ENCODE results near the gene YJU2. TPM values are rescaled to one million over a fixed set of nuclear protein-coding genes. Genes with fewer than 3 reads are reported as not detected.

Gene YJU2
- total and polyA plus RNA-seq, 2 of the 13 experiments (the other 11 are each of a cell fraction or from before 2014, with no cell fraction given), result 9.3 to 17.9 TPM

GRCh38 chr19:4291184-4291732 lies 44.4 kb downstream of the YJU2 start:
- H3K4me1 ChIP-seq (ENCODE audit: insufficient read depth, low read length), result peaks cover 7% of the 10 kb centered on the region; the same call in 1 of the 2 replicates
- H3K27ac ChIP-seq (ENCODE audit: extremely low read length, insufficient read depth, low read length), result no peak overlapping the region
- POLR2A ChIA-PET, result no interaction called here
- TF ChIP-seq ATM (IDR thresholded peaks at IDR 0.05; ENCODE audit: borderline replicate concordance) (no peak), ZNF766 (CRISPR knock-in tag; IDR thresholded peaks at IDR 0.05; ENCODE audit: borderline replicate concordance) (no peak), MNT (IDR thresholded peaks at IDR 0.05) (no peak), CBX5 (CRISPR knock-in tag; IDR thresholded peaks at IDR 0.05; ENCODE audit: borderline replicate concordance) (no peak), ZNF605 (CRISPR knock-in tag; IDR thresholded peaks at IDR 0.05) (no peak), ZC3H13 (CRISPR knock-in tag; IDR thresholded peaks at IDR 0.05) (no peak), ZNF775 (CRISPR knock-in tag; IDR thresholded peaks at IDR 0.05; ENCODE audit: borderline replicate concordance) (no peak), ZNF670 (CRISPR knock-in tag; IDR thresholded peaks at IDR 0.05; ENCODE audit: borderline replicate concordance) (no peak), ZNF777 (CRISPR knock-in tag; IDR thresholded peaks at IDR 0.05) (no peak), ZNF615 (CRISPR knock-in tag; IDR thresholded peaks at IDR 0.05; ENCODE audit: borderline replicate concordance) (no peak), CREBL2 (CRISPR knock-in tag; IDR thresholded peaks at IDR 0.05; ENCODE audit: borderline replicate concordance) (no peak), ERF (CRISPR knock-in tag; IDR thresholded peaks at IDR 0.05) (no peak), DMAP1 (CRISPR knock-in tag; IDR thresholded peaks at IDR 0.05) (no peak)
- H3K27me3 ChIP-seq (ENCODE audit: control insufficient read depth in 1 of 2, insufficient read depth in 2 of 2, low read length in 2 of 2), result peaks cover 0 to 2% of the 10 kb centered on the region in 2 experiments; a peak in 2 of 5 replicates
- H4K20me1 ChIP-seq (ENCODE audit: insufficient read depth, low read length), result no peaks in the 10 kb centered on the region
- intact Hi-C loops (cut with micrococcal nuclease; ENCODE audit: unreplicated experiment) (no loop called here), in situ Hi-C loops (cut with HindIII; ENCODE audit: extremely low pct_ligation_motif_present, low pct_unique_long_range_greater_than_20kb) (no loop called here)
- H3K79me2 ChIP-seq (ENCODE audit: insufficient read depth, low read length), result no peaks in the 10 kb centered on the region
- no peak overlapping the region for H3K4me2 ChIP-seq (ENCODE audit: low read depth, low read length)
- no peak for DNase-seq (ENCODE audit: low spot score)
- FAIRE-seq, result no peak
- WGBS (ENCODE audit: low lambda C conversion rate), result 73% methylated on average over 8 of the region's 8 CpGs
- H3K4me3 ChIP-seq (replicated peaks in 1 of 3; ENCODE audit: insufficient read depth in 1 of 3, low read depth in 2 of 3, low read length in 3 of 3), result no peak overlapping the region
- no peaks in the 10 kb centered on the region for H3K36me3 ChIP-seq (replicated peaks in 1 of 2; ENCODE audit: control insufficient read depth in 1 of 2, insufficient read depth in 2 of 2, low read length in 2 of 2)
- no TSS peak for BruUV-seq (replicated peaks)
- no peak for ATAC-seq
- no peaks in the 10 kb centered on the region for H3K9me3 ChIP-seq (ENCODE audit: low read length)
- H3K9ac ChIP-seq (ENCODE audit: insufficient read depth, low read depth, low read length), result no peak overlapping the region
- CTCF ChIA-PET (ENCODE audit: low intra/inter-chr PET ratio, low total read pairs), result no interaction called here
- H2AFZ ChIP-seq (ENCODE audit: low read length), result no peak overlapping the region
